ENCODE measurements around the gene SLC5A6.
"Not testable (repeated sequence)": the region's sequence is repeated elsewhere in the genome, so short reads cannot be mapped to it uniquely, and the experiment has no call there.

The SLC5A6 gene

DNA sequence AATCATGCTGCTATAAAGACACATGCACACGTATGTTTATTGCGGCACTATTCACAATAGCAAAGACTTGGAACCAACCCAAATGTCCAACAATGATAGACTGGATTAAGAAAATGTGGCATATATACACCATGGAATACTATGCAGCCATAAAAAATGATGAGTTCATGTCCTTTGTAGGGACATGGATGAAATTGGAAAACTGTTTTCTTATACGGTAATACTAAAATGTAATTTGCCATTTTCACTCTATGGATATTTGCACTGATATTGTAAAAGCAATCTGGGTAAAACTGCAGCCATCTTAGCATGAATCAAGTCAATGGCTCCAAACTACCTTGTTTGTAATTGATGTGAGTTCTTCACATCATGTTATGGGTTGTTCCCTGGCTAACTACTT lies 16.3 kb downstream of the SLC5A6 start:
- H3K4me1 ChIP-seq (ENCODE audit: control insufficient read depth, insufficient read depth, low read length); POLR2A ChIA-PET; H3K9me3 ChIP-seq (ENCODE audit: control insufficient read depth, insufficient read depth, low read depth, low read length); H3K27ac ChIP-seq (ENCODE audit: extremely low read depth, low read depth, low read length); H3K4me3 ChIP-seq (ENCODE audit: low read depth, low read length): not testable (repeated sequence)
- CTCF ChIA-PET: interaction anchor here (1.5 kb wide), 1 partner anchor 26 kb away, joined by 5 read pairs; no protein-coding TSS in a partner anchor
- peaks cover 0 to 13% of the 10 kb centered on the region in 2 experiments; a peak in 1 of 3 replicates for H3K36me3 ChIP-seq (ENCODE audit: control insufficient read depth in 2 of 2, insufficient read depth in 1 of 2, low read length in 2 of 2)
- peak; percentile 92 for TF ChIP-seq ZNF146 (tag by site-specific recombination; IDR thresholded peaks at IDR 0.05)
- TF ChIP-seq, protein P1, sequence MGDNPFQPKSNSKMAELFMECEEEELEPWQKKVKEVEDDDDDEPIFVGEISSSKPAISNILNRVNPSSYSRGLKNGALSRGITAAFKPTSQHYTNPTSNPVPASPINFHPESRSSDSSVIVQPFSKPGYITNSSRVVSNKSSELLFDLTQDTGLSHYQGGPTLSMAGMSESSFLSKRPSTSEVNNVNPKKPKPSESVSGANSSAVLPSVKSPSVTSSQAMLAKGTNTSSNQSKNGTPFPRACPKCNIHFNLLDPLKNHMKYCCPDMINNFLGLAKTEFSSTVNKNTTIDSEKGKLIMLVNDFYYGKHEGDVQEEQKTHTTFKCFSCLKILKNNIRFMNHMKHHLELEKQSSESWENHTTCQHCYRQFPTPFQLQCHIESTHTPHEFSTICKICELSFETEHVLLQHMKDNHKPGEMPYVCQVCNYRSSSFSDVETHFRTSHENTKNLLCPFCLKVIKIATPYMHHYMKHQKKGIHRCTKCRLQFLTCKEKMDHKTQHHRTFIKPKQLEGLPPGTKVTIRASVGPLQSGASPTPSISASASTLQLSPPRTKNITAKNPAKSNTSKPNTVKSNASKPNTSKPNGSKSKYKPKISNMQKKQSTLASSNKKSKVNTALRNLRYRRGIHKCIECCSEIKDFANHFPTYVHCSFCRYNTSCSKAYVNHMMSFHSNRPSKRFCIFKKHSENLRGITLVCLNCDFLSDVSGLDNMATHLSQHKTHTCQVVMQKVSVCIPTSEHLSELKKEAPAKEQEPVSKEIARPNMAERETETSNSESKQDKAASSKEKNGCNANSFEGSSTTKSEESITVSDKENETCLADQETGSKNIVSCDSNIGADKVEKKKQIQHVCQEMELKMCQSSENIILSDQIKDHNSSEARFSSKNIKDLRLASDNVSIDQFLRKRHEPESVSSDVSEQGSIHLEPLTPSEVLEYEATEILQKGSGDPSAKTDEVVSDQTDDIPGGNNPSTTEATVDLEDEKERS (tag by site-specific recombination; IDR thresholded peaks at IDR 0.05): 0 out of 2 replicates have a peak, but pooled peaks have one; percentile 47
- TF ChIP-seq, protein P2, sequence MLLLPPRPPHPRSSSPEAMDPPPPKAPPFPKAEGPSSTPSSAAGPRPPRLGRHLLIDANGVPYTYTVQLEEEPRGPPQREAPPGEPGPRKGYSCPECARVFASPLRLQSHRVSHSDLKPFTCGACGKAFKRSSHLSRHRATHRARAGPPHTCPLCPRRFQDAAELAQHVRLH (tag by site-specific recombination; IDR thresholded peaks at IDR 0.05): peak; percentile 65; the same call in 1 of the 2 replicates

- no peak for TF ChIP-seq ZNF544 (tag by site-specific recombination; IDR thresholded peaks at IDR 0.05)
- 0 out of 2 replicates have a peak, but pooled peaks have one; percentile 24 for TF ChIP-seq ZNF366 (tag by site-specific recombination; conservative IDR thresholded peaks at IDR 0.05)
- no peak for TF ChIP-seq SALL2 (tag by site-specific recombination; IDR thresholded peaks at IDR 0.05; ENCODE audit: borderline replicate concordance)
- peak; percentile 45; the same call in 1 of the 2 replicates for TF ChIP-seq ZNF692 (tag by site-specific recombination; IDR thresholded peaks at IDR 0.05)
- TF ChIP-seq FEZF1 (tag by site-specific recombination; IDR thresholded peaks at IDR 0.05): peak; percentile 93
- 0 out of 2 replicates have a peak, but pooled peaks have one; percentile 20 for TF ChIP-seq WT1 (tag by site-specific recombination; IDR thresholded peaks at IDR 0.05)
- peak; percentile 35 for TF ChIP-seq ZNF335 (tag by site-specific recombination; conservative IDR thresholded peaks at IDR 0.05)
- 0 out of 2 replicates have a peak, but pooled peaks have one; percentile 20 for TF ChIP-seq ZBTB21 (tag by site-specific recombination; IDR thresholded peaks at IDR 0.05)
- TF ChIP-seq ZNF830 (tag by site-specific recombination; IDR thresholded peaks at IDR 0.05; ENCODE audit: low read depth): no peak
- no peak for TF ChIP-seq ZNF747 (tag by site-specific recombination; IDR thresholded peaks at IDR 0.05)
- TF ChIP-seq ZNF600 (tag by site-specific recombination; IDR thresholded peaks at IDR 0.05): peak; percentile 12; the same call in 1 of the 2 replicates
- 0 out of 2 replicates have a peak, but pooled peaks have one; percentile 17 for TF ChIP-seq ZNF629 (tag by site-specific recombination; IDR thresholded peaks at IDR 0.05)
- TF ChIP-seq BCL11A (tag by site-specific recombination; IDR thresholded peaks at IDR 0.05; ENCODE audit: low read depth): peak; percentile 67; the same call in 1 of the 2 replicates
- TF ChIP-seq PRDM10 (tag by site-specific recombination; IDR thresholded peaks at IDR 0.05): peak; percentile 49
- TF ChIP-seq, protein P2 (tag by site-specific recombination; IDR thresholded peaks at IDR 0.05): peak; percentile 48; the same call in 1 of the 2 replicates
- Histone ChIP-seq H3K4me3 (ENCODE audit: low read depth, low read length) (no peak overlapping the region), H3K9me3 (ENCODE audit: control insufficient read depth, insufficient read depth, low read depth, low read length) (no peaks in the 10 kb centered on the region), H3K36me3 (ENCODE audit: control insufficient read depth in 2 of 2, insufficient read depth in 1 of 2, low read length in 2 of 2) (peaks cover 0 to 6% of the 10 kb centered on the region in 2 experiments; a peak in 1 of 3 replicates), H3K4me1 (ENCODE audit: control insufficient read depth, insufficient read depth, low read length) (peaks cover 3% of the 10 kb centered on the region; the same call in 1 of the 2 replicates), H3K27ac (ENCODE audit: extremely low read depth, low read depth, low read length) (no peak overlapping the region)
- POLR2A ChIA-PET: interaction anchor here (0.7 kb wide), 1 partner anchor 85 kb away, joined by 3 read pairs; no protein-coding TSS in a partner anchor
- CTCF ChIA-PET: interaction anchor here (0.6 to 1.5 kb wide), 3 partner anchors 9 to 233 kb away, joined by 3 to 5 read pairs (median 3); no protein-coding TSS in a partner anchor
Observed at GRCh38 chr2:27194538-27195354, 17.3 kb downstream of the SLC5A6 start.
